Activated CD4-positive, alpha-beta T cell treated with anti-CD3 and anti-CD28 coated beads, Interleukin-2, Interleukin-4, amounts not matched to agents 100 ng/mL and 50 ng/mL, durations not matched to agents 16 hours and 8 hours (primary cell): Measurements from ENCODE around the gene PSMB10.

ENCODE experiments used
- DNase-seq: peaks from one replicate; pipeline ENCODE4 v3.0.0-alpha.2; 2020; ENCODE audit warnings: low spot score

Gene PSMB10

DNA sequence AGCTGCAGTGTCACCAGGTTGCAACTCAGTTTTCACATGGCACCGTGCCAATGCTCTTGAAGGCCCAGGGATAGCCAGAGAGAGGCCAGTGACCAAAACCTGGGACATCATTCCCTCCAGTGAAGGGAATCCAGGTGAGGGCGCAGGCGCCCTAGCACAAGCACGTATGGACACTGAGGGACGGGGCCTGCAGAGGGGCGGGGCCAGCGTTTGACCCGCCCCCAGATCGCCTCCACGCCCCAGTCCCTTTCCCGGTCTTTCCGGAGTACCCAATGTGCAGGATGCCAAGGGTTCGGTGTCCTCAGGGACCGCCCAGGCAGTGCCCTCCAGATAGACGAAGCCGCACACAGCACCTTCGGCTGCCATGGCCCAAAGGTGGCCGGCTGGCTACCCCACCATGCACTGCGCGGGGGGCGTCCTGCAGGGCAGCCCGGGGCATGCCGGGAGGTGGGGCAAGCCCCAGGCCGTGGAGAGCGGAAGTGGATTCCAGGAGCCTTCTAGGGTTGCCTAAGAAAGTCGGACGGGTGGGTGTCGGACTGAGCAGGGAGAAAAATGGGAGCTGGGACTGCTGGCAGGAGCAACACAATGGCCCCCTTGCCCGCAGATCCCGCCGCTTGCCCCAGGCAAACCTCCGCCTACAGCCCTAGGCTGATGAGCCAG is 27.1 kb upstream of the PSMB10 start:
- no peak for DNase-seq

DNA sequence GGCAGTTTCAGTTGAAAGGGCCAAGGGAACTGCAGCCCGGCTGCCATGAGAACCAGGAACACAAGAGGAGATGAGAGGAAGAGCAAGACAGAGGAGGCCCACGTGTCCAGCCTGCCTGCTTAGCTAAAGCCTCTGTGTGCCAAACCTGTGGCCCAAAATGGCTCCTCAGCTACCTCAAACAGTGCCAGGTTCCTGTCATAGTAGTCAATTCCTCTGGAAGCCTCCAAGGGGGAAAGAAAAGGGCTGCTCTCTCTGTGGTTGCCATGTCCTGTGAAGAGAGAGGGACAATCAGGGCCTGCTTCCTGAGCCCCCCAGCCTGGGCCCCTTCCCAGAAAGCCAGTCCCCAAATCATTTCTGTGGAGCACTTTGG is 26.6 kb upstream of the PSMB10 start:
- no peak for DNase-seq

- DNase-seq: no peak
Measured at GRCh38 chr16:67962135-67962534, 25.5 kb upstream of the PSMB10 start.

DNA sequence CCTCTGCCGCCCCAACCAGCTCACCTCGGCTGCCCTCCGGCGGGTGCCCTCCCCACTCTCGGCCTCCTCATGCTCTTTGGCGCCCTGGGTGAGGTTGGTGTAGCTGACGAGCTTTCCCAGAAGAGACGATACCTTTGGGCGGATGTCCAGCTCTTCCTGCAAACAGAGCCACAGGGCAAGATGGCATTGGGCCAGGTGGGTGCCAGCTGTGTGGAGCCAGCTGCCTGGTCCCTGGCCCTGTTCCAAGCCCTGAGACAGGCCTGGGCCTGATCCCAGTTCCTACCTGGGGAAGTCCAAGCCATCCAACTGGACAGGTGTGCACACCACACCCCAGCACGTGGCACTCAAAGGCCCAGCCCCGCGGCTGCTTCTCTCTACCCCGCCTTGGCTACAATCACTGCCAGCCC is 24.9 kb upstream of the PSMB10 start:
- DNase-seq: no peak

- DNase-seq: no peak
Measured at GRCh38 chr16:67959536-67960329, 23.1 kb upstream of the PSMB10 start.

GRCh38 chr16:67957622-67958021 is 21.0 kb upstream of the PSMB10 start:
- DNase-seq: no peak

- DNase-seq: no peak
Measured at GRCh38 chr16:67954421-67955196, 18.0 kb upstream of the PSMB10 start.

GRCh38 chr16:67953641-67954375 is 17.2 kb upstream of the PSMB10 start:
- no peak for DNase-seq

DNA sequence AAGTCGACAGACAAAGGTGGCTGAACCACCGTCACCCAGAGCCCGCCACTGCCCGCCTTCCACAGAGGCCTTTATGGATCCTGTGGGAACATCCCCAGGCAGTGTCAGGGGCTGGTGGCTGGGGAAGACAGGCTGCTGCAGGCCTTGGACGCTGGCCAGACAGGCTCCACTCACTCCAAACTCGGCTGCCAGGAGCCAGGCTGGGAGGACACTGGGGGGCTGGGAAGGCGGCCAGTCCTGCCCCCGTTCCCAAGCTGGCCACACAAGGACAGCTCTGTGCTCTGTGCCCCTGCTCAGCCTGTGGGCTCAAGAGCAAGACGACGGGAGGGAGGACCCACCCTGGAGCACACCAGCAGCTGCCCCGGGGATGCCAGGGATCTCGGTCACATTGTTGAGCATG is 14.8 kb upstream of the PSMB10 start:
- no peak for DNase-seq

DNA sequence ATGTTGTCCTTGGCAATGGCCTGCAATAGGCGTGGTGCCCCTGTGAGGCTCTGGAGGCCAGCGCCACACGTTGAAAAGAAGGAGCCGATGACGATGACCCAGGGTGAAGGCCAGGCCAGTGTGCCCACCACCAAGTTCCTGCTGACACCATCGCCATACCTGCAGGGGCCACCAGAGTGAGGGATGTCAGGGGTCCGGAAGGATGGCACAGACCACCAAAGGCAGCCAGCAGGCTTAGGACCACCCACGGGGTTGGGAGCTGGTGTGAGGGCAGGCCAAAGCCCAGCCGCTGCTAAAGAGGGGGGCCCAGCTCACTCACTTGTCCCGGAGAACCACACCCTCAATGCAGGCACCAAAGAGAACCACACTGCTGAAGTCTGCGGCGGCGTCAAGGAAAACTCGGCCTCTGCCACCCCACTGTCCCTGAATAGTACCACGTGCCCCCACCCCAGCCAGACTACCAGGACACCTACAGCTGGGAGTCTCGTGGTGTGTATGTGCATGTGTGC is 13.7 kb upstream of the PSMB10 start:
- no peak for DNase-seq

- DNase-seq: no peak
Measured at GRCh38 chr16:67949645-67950044, 13.0 kb upstream of the PSMB10 start.

DNA sequence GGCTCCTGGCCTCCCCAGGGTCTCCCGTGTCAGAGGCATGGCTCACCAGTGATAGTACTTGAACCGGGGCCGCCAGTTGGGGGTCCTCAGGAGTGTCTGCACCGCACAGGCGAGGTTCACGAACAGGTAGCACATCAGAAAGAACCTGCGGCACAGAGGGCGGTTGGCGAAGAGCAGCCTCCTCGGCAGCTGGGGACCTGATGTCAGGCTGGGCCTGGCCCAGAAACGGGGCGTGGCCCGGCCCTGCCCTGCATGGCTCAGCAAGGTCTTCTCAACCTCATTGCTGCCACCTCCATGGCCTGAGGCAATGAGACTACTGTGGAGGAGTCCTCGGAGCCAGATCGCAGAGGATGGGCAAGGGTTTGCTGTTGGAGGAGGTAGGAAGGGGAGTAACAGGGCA is 11.4 kb upstream of the PSMB10 start:
- no peak for DNase-seq

DNA sequence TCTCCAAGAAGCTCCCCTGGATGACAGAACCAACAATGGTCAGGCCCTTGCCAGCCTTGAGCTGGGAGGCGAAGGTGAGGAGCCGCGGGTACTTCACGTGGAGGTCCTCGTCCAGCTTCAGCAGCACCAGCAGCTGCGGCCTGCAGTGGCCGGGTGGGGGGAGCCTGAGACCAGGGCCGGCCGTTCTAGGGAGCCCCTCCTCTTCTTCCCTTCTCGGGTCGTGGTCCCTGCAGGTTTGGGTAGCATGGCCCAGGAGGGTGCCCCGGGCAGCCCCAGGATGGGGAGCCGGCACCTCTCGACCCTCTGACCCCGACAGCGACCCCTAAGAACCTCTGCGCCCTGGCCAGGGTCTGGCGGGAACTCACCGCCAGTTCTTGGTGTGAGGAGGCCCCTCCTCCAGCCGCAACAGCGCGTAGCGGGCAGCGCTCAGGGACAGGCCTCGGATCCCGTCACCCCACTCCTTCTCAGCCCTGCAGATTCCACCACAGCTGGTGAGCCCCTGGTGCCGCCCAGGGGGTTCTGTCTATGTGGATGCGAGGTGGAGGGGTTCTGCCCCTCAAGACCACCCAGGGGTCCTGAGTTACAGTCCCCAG is 10.4 kb upstream of the PSMB10 start:
- DNase-seq: no peak

- DNase-seq: no peak
Measured at GRCh38 chr16:67946128-67946569, 9.5 kb upstream of the PSMB10 start.

- DNase-seq: no peak
Measured at GRCh38 chr16:67945392-67945933, 8.8 kb upstream of the PSMB10 start.

GRCh38 chr16:67944690-67945391 is 8.2 kb upstream of the PSMB10 start:
- no peak for DNase-seq

DNA sequence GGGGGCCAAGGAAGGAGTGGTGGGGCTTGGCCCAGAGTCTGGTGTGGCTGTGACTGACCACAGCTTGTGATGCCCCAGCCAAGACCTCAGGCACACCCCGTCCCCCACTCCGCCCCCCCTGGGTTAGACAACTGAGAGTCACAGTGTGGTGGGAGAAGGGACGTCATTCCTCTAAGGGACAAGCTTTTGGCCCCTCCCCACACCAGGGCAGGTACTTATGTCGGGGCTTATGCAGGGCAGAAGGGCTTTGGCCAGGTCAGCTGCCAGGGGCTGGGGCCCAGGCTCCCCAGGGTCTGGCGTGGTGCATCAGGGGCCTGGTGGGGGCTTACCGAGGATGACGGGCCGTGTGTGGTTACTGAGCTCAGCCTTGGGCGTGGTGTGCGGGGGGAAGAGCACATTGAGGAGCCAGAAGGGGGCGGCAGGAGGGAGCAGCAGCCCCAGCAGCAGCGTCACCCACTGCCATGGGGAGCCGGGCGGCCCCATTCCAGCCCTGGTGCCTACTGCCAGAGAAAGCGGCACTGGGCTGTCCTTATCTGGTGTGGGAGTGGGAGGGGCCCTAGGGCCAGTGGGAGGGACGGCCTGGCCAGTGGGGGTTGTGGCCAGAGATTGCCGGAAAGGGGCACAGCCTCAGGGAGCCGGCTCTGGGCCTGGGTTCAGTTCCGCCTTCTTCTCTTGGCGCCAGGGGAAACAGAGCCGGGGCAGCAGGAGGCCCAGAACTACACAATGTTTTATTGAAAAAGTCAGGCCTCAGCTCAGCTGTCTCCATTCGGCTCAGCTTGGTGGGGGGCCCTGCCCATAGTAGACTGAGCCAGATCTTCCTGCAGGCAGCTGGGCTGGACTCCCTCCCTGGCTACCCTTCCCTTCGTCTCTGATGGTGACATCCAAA is 7.2 kb upstream of the PSMB10 start, which contains the start of gene LCAT:
Gene LCAT (minus strand): TSS at position 502 of the 886 bp plus-strand sequence. CDS start 19 bp downstream, at position 483.
- DNase-seq: no peak

GRCh38 chr16:67943256-67943618 is 6.6 kb upstream of the PSMB10 start:
- DNase-seq: no peak

DNA sequence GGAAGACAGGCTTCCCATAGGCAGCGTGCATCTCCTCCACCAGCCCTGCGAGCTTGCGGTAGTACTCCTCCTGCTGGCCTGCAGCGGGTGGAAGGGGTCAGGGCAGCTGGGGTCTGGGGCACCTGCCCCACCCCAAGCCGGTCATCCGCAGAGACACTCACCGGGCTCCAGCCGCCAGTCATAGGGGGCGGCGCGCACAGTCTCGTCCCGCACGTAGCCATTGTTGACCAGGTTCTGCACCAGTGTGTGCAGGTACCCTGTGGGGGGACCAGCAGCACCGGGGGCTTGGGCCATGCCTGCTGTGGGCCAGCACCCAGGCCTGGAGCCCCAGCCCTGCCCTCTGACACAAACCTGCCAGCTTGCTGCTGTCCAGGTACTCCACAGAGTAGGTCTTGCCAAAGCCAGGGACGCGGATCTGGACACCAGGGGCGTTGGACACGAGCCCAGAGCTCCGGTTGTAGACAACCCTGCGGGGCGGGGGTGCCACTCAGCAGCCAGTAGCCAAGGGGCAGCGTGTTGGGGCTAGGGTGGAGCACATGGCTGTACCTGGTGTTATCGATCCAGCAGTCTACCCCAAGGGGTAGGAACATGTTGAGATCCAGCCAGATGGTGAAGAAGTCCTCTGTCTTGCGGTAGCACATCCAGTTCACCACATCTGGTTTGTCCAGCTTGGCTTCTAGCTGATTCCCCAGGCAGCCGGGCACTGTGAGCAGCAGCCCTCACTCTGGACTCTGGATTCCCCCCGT is 6.0 kb upstream of the PSMB10 start:
- DNase-seq: no peak
